SU-DHL-6 (cell line): Measurements from ENCODE around the gene LYPD3.

Experiments
- EZH2phosphoT487 ChIP-seq: fragments of 200-600 bp; sonication (generic), shearing (Covaris generic); conservative IDR thresholded peaks from 2 replicates; pipeline ENCODE4 v1.6.1; 2018; ENCODE audit warnings: mild to moderate bottlenecking, antibody characterized with exemption, low read length, moderate library complexity, mixed read lengths
- TF ChIP-seq, protein P1 (sequence below): fragments of 200-600 bp; sonication (generic); IDR thresholded peaks from one replicate; pipeline ENCODE4 v1.5.1; 2017; ENCODE audit warnings: antibody characterized with exemption, mild to moderate bottlenecking, low read length, moderate library complexity; ENCODE audit not compliant: insufficient read depth, poor library complexity, severe bottlenecking

DNA sequence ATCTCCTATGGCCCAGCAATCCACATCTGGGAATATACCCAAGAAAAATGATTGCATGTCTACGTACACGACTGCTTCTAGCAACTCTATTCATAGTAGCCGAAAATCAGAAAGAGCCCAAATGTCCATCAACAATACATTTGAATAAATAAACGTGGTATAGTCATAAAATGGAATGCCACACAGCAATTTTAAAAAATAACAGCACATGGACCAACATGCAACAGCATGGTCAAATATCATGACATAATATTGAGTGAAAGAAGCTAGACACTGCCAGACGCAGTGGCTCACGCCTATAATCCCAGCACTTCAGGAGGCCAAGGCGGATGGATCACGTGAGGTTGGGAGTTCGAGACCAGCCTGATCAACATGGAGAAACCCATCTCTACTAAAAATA, 34.4 kb downstream of the LYPD3 start:
- TF ChIP-seq, protein P1, sequence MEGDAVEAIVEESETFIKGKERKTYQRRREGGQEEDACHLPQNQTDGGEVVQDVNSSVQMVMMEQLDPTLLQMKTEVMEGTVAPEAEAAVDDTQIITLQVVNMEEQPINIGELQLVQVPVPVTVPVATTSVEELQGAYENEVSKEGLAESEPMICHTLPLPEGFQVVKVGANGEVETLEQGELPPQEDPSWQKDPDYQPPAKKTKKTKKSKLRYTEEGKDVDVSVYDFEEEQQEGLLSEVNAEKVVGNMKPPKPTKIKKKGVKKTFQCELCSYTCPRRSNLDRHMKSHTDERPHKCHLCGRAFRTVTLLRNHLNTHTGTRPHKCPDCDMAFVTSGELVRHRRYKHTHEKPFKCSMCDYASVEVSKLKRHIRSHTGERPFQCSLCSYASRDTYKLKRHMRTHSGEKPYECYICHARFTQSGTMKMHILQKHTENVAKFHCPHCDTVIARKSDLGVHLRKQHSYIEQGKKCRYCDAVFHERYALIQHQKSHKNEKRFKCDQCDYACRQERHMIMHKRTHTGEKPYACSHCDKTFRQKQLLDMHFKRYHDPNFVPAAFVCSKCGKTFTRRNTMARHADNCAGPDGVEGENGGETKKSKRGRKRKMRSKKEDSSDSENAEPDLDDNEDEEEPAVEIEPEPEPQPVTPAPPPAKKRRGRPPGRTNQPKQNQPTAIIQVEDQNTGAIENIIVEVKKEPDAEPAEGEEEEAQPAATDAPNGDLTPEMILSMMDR, result no peak
- no peak for TF ChIP-seq EZH2phosphoT487
